Peyer's patch (tissue), 4 donors: ENCODE measurements around the gene EVA1A. TPM values are rescaled to one million over a fixed set of nuclear protein-coding genes. Genes with fewer than 3 reads are reported as not detected.

Experiments used
- DNase-seq, 3 donors: peaks; one replicate each; pipeline ENCODE4 v3.0.0-alpha.2; 2017 to 2019
- H3K27ac ChIP-seq, 4 donors: fragments of 200-600 bp; sonication (generic); one replicate each; pipeline ENCODE4 v1.5.1; 2016 to 2019
- H3K27me3 ChIP-seq, 2 donors: fragments of 200-600 bp; sonication (generic); one replicate each; pipeline ENCODE4 v1.5.1; 2019
- H3K36me3 ChIP-seq, 3 donors: fragments of 200-600 bp; sonication (generic); one replicate each; pipeline ENCODE4 v1.5.1; 2016 to 2019
- H3K4me1 ChIP-seq, 4 donors: fragments of 200-600 bp; sonication (generic); one replicate each; pipeline ENCODE4 v1.5.1; 2016 to 2019
- H3K4me3 ChIP-seq, 4 donors: fragments of 200-600 bp; sonication (generic); 1 replicate in 3 of 4; 2 replicates in 1 of 4; pipeline ENCODE4 v1.5.1; 2016 to 2019; ENCODE audit warnings: mild to moderate bottlenecking in 1 of 4
- H3K9me3 ChIP-seq, 4 donors: fragments of 200-600 bp; sonication (generic); one replicate each; pipeline ENCODE4 v1.5.1; 2016 to 2019; ENCODE audit warnings: mild to moderate bottlenecking in 1 of 4
- POLR2A ChIP-seq, 2 donors: fragments of 450-650 bp; IDR thresholded peaks; one replicate each; pipeline ENCODE4 v1.5.1; 2017; ENCODE audit warnings: antibody characterized with exemption in 2 of 2, mild to moderate bottlenecking in 2 of 2, moderate library complexity in 2 of 2
- total RNA-seq, 4 donors: library from RNA; depleted of rRNA; stranded (reverse); fragments of >200 nt; gene quantifications; one replicate each; pipeline ENCODE4 v1.1.0, GENCODE V29; 2016
- TF ChIP-seq, protein P1 (sequence below), 6 experiments: fragments of 450-650 bp in 4 of 6; fragments of 200-600 bp in 2 of 6; sonication (generic) in 1 of 6; IDR thresholded peaks; one replicate each; pipeline ENCODE4 v1.5.1; 2017 to 2019; ENCODE audit warnings: antibody characterized with exemption in 6 of 6, mild to moderate bottlenecking in 3 of 6, moderate library complexity in 1 of 6

EVA1A gene
- total RNA-seq, 4 donors from 2014 or later = 0.70 to 18.2 (median 5.8) TPM

DNA sequence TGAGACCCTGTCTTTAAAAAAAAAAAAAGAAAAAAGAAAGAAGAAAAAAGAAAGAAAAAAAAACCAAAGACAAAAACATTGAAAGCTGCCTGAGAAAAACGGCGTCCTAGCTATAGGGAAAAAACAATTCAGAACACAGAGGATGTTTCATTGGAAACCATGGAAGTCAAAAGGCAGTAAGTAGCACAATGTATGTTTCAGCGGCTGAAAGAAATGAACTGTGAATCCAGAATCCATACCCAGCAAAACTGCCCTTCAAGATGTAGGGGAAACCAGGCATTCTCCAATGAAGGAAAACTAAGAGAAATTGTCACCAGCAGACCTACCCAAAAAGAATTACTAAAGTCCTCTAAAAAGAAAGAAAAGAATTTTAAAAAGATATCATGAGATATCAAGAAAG, 27.6 kb downstream of the EVA1A start:
- Histone ChIP-seq H3K4me3 (no peak overlapping the region), H3K4me1 (no peaks in the 10 kb centered on the region), H3K9me3 (no peaks in the 10 kb centered on the region), H3K27me3 (no peaks in the 10 kb centered on the region), H3K27ac (no peak overlapping the region), H3K36me3 (no peaks in the 10 kb centered on the region)
- DNase-seq = no peak
- TF ChIP-seq, protein P1, sequence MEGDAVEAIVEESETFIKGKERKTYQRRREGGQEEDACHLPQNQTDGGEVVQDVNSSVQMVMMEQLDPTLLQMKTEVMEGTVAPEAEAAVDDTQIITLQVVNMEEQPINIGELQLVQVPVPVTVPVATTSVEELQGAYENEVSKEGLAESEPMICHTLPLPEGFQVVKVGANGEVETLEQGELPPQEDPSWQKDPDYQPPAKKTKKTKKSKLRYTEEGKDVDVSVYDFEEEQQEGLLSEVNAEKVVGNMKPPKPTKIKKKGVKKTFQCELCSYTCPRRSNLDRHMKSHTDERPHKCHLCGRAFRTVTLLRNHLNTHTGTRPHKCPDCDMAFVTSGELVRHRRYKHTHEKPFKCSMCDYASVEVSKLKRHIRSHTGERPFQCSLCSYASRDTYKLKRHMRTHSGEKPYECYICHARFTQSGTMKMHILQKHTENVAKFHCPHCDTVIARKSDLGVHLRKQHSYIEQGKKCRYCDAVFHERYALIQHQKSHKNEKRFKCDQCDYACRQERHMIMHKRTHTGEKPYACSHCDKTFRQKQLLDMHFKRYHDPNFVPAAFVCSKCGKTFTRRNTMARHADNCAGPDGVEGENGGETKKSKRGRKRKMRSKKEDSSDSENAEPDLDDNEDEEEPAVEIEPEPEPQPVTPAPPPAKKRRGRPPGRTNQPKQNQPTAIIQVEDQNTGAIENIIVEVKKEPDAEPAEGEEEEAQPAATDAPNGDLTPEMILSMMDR (IDR thresholded peaks at IDR 0.05) = no peak
- no peak for TF ChIP-seq POLR2A (IDR thresholded peaks at IDR 0.05)

DNA sequence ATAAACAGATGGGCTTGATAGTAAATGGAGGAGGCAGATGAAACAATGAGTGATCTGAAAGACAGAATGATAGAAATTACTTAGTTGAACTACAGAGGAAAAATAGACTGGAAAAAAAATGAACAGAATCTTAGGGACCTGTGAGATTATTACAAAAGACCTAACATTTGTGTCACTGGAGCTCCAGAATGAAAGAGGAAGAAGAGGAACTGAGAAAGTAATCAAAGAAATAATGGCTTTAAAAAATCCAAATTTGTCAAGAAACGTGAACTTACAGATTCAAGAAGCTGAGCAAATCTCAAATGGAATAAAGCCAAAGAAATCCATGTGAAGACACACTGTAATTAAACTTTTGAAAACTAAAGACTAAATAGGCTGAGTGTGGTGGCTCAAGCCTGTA, 28.3 kb downstream of the EVA1A start:
- TF ChIP-seq, protein P1 (IDR thresholded peaks at IDR 0.05) = no peak
- TF ChIP-seq POLR2A (IDR thresholded peaks at IDR 0.05) = no peak
- H3K36me3 ChIP-seq = no peaks in the 10 kb centered on the region
- no peaks in the 10 kb centered on the region for H3K4me1 ChIP-seq
- no peaks in the 10 kb centered on the region for H3K9me3 ChIP-seq
- no peaks in the 10 kb centered on the region for H3K27me3 ChIP-seq
- no peak overlapping the region for H3K4me3 ChIP-seq
- no peak for DNase-seq
- no peak overlapping the region for H3K27ac ChIP-seq

DNA sequence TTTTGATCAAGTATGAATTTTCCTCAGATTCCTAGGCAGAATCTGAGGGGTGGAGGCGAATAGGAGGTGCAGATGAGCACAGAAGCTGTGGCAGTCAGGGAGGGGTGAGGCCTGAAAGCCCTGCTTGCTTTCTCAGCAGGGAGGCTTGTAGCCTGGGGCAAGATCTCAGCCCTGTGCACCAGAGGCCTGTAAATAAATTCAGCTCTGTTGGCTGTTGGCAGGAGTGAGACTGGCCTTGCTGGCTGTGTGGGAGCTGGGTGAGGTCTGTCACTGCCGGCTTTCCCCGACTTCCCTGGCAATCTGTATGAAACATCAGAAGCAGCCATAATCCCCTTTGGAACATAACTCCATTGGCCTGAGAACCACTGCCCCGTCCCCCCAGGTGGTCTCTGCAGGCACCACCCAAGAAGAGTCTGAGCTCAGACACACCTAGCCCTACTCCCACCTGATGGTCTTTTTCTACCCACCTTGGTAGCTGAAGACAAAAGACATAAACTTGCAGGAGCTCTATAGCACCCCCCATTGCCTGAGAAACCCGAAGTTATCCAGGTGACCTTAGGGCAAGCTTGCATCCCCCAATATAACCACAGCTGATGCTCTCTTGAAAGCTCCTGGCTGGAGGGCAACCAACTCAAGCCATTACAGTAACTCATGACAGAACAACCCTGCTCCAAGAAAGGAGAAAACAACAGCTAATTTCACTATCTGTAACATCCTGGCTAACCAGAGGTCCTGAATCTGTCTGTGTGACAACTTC, 32.3 kb downstream of the EVA1A start:
- TF ChIP-seq POLR2A (IDR thresholded peaks at IDR 0.05) = no peak
- TF ChIP-seq, protein P1 (IDR thresholded peaks at IDR 0.05) = no peak
- no peak for DNase-seq
- Histone ChIP-seq H3K36me3 (no peaks in the 10 kb centered on the region), H3K27me3 (no peaks in the 10 kb centered on the region), H3K4me3 (no peak overlapping the region), H3K27ac (no peak overlapping the region), H3K4me1 (no peaks in the 10 kb centered on the region), H3K9me3 (no peaks in the 10 kb centered on the region)

DNA sequence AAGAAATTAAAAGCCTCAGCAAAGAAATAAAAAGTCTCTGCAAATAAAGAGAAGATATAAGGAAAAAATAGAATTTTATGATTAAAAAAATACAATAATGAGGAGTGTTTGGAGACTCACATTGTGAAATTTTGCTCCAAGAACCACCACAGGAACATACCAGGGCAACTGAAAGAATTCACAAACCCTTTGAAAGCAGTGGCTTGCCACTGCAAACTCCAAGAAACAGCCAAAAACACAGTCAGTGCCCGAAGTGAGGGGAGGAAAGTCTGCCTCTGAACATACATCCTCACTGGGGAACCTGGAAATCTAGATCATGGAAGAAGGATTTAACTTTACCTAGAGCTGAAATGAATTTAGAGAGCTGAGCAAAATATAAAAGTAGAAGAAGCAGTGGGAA, 33.1 kb downstream of the EVA1A start:
- Histone ChIP-seq H3K27ac (no peak overlapping the region), H3K36me3 (no peaks in the 10 kb centered on the region)
- TF ChIP-seq POLR2A (IDR thresholded peaks at IDR 0.05) = no peak
- TF ChIP-seq, protein P1 (IDR thresholded peaks at IDR 0.05) = no peak

DNA sequence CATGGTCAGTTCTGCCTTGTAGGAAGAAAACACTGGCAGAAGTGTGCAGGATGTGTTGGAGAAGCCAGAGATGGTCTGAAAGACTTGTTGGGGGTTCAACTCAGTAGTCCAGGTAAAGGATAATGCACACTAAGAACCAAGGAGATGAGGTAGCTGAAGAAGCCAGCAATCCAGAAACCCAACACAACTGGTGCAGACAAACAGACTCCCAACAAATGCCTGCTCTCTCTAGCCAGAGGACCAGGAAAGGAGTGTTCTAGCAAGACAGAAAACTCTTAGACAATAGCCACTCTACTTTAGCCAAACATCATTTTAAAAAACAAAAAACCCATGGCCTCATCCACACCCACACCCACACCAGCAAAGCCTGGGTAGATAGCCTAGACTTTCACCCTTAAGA, 33.9 kb downstream of the EVA1A start:
- Histone ChIP-seq H3K4me3 (no peak overlapping the region), H3K27ac (no peak overlapping the region), H3K27me3 (no peaks in the 10 kb centered on the region), H3K4me1 (no peaks in the 10 kb centered on the region), H3K9me3 (no peaks in the 10 kb centered on the region), H3K36me3 (no peaks in the 10 kb centered on the region)
- DNase-seq = no peak
- TF ChIP-seq POLR2A (IDR thresholded peaks at IDR 0.05) = no peak
- TF ChIP-seq, protein P1 (IDR thresholded peaks at IDR 0.05) = no peak

More for the DNA sequence above, 33.1 kb downstream of the EVA1A start:
- H3K4me1 ChIP-seq = no peaks in the 10 kb centered on the region
- DNase-seq = no peak
- H3K9me3 ChIP-seq = no peaks in the 10 kb centered on the region
- no peaks in the 10 kb centered on the region for H3K27me3 ChIP-seq
- H3K4me3 ChIP-seq = no peak overlapping the region
